ENCODE measurements around the gene CATSPERD. TPM values are rescaled to one million over a fixed set of nuclear protein-coding genes. Genes with fewer than 3 reads are reported as not detected.

The CATSPERD gene
- total and polyA plus RNA-seq, 9 of the 15 experiments (the other 6 are each of a cell fraction or from before 2014, with no cell fraction given) = not detected

DNA sequence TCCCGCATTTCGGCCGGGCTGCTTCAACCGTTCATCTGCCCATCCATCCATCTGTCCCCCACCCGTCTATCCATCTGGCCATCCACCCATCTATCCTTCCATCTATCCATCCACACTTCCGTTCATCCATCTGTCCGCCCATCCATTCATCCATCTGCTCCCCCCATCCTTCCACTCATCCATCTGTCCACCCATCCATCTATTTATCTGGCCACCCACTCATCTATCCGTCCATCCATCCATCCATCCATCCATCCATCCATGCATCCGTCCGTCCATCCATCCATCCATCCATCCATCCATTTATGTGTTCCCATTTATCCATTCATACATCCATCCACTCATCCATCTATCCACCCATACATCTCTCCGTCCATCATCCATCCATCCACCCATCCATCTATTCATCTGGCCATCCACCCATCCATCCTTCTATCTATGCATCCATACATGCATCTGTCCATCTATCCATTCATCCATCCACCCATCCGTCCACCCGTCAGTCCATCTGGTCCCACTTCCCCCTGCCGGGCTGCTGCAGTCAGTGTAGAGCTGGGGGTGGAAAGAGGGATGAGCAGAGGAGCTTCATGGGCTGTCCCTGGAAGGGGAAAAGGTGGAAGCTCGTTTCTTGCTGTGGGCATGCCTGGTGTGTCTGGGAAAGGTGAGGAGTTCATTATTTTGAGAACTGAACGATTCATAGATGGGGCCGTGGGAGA, 38.9 kb upstream of the CATSPERD start (continued):
- TF ChIP-seq, protein P1, sequence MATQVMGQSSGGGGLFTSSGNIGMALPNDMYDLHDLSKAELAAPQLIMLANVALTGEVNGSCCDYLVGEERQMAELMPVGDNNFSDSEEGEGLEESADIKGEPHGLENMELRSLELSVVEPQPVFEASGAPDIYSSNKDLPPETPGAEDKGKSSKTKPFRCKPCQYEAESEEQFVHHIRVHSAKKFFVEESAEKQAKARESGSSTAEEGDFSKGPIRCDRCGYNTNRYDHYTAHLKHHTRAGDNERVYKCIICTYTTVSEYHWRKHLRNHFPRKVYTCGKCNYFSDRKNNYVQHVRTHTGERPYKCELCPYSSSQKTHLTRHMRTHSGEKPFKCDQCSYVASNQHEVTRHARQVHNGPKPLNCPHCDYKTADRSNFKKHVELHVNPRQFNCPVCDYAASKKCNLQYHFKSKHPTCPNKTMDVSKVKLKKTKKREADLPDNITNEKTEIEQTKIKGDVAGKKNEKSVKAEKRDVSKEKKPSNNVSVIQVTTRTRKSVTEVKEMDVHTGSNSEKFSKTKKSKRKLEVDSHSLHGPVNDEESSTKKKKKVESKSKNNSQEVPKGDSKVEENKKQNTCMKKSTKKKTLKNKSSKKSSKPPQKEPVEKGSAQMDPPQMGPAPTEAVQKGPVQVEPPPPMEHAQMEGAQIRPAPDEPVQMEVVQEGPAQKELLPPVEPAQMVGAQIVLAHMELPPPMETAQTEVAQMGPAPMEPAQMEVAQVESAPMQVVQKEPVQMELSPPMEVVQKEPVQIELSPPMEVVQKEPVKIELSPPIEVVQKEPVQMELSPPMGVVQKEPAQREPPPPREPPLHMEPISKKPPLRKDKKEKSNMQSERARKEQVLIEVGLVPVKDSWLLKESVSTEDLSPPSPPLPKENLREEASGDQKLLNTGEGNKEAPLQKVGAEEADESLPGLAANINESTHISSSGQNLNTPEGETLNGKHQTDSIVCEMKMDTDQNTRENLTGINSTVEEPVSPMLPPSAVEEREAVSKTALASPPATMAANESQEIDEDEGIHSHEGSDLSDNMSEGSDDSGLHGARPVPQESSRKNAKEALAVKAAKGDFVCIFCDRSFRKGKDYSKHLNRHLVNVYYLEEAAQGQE (IDR thresholded peaks at IDR 0.05; ENCODE audit: borderline replicate concordance) = no peak
- TF ChIP-seq, protein P1 (CRISPR knock-in tag; IDR thresholded peaks at IDR 0.05; ENCODE audit: low read depth) = no peak
- TF ChIP-seq MYC (IDR thresholded peaks at IDR 0.05; ENCODE audit: low read depth, low read length) (no peak), MYC (CRISPR knock-in tag; IDR thresholded peaks at IDR 0.05; ENCODE audit: borderline replicate concordance, low read depth) (no peak), NR1H2 (CRISPR knock-in tag; IDR thresholded peaks at IDR 0.05) (no peak), TSC22D4 (tag; IDR thresholded peaks at IDR 0.05) (0 out of 2 replicates have a peak, but pooled peaks have one; percentile 74), ZSCAN32 (CRISPR knock-in tag; IDR thresholded peaks at IDR 0.05) (no peak), CREM (IDR thresholded peaks at IDR 0.05; ENCODE audit: low read depth) (no peak), CAMTA2 (CRISPR knock-in tag; conservative IDR thresholded peaks at IDR 0.05) (no peak), BRD9 (IDR thresholded peaks at IDR 0.05; ENCODE audit: low read depth, partially characterized antibody) (no peak), TAF15 (IDR thresholded peaks at IDR 0.05; ENCODE audit: low read depth, low read length) (no peak), PRMT5 (CRISPR knock-in tag; IDR thresholded peaks at IDR 0.05) (no peak), PHF21A (IDR thresholded peaks at IDR 0.05; ENCODE audit: borderline replicate concordance, low read depth) (no peak), ZC3H4 (CRISPR knock-in tag; IDR thresholded peaks at IDR 0.05; ENCODE audit: borderline replicate concordance) (no peak), PHTF2 (CRISPR knock-in tag; IDR thresholded peaks at IDR 0.05) (no peak), MYBL2 (IDR thresholded peaks at IDR 0.05; ENCODE audit: low read depth) (no peak), MYBL2 (CRISPR knock-in tag; IDR thresholded peaks at IDR 0.05; ENCODE audit: borderline replicate concordance) (no peak), SAFB (IDR thresholded peaks at IDR 0.05; ENCODE audit: borderline replicate concordance, low read depth, low read length) (no peak), CTBP1 (IDR thresholded peaks at IDR 0.05; ENCODE audit: borderline replicate concordance) (peak; percentile 59; the same call in 1 of the 2 replicates)

Measured in K562 (cell line).